GM21423 (cell line): ENCODE measurements around the gene DPP10.

Source experiments
- ATAC-seq: cut with Tn5 transposase; IDR thresholded peaks from one replicate; pipeline ENCODE4 v1.9.1; 2021; ENCODE audit warnings: mild to moderate bottlenecking, moderate library complexity; ENCODE audit not compliant: unreplicated experiment

DPP10 gene

DNA sequence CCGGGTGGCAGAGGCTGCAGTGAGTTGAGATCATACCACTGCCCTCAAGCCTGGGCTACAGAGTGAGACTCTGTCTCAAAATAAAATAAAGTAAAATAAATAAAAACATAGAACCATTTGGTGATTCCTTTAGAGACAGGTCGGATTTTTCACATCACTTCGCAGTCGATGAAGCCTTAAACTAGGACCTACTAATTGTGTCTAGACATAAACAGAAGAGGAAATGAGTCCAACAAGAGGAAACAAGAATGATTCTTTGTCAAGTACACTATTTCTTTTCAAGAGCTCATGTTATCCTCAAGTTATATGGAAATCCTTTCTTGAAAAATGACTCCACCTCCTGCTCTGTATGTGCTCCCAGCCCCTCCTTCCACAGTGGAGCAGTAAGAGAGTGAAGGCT lies 758.9 kb downstream of the DPP10 start:
- ATAC-seq = no peak

DNA sequence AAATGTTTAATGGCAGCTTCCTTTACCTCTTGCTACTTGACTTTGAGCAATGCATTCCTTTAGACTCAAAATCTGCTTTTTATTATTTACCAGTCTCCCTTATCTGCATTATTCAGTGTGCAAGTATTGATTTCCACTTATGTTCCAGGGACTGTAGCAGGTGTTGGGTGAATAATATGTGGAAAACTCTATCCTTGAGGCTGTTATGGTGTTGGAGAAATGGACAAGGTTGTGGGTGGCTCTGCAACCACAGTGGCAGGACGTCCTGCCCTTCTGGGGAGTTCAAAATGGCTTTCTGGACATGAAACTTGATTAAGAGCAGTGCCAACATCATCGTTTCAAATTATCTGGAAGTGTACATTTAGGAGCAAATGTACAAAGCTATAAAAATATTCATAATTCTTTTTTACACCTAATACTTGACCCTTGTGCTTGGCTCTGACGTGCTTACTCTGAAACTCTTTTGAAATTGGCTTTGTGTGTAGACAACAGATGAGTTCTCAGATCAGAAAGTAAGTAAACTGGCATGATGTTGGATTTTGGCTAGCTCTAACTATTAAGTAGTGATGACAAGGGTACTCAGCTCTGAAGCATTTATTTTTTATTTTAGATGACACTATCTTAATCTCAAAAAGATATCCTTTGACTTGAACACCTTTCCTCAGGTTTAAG lies 766.2 kb downstream of the DPP10 start:
- no peak for ATAC-seq

DNA sequence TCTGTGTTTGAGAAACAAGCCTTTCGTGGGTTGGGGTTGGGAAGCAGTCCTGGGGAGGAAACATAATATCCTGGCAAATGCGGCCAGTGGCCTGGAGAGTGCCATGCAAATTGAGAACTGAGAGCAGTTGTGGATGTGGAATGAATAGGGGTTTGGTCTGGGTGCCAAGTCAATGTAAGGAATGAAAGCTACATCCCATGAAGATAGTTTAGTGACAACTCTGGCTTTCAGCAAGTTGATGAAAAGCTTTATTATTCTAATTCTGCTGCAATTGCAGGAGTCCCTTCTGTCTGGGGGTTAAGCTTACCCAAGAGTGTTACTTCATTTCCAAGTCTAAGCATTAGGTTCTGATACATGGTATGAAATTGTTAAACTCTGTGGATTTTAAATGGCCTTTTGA lies 771.6 kb downstream of the DPP10 start:
- ATAC-seq = no peak

DNA sequence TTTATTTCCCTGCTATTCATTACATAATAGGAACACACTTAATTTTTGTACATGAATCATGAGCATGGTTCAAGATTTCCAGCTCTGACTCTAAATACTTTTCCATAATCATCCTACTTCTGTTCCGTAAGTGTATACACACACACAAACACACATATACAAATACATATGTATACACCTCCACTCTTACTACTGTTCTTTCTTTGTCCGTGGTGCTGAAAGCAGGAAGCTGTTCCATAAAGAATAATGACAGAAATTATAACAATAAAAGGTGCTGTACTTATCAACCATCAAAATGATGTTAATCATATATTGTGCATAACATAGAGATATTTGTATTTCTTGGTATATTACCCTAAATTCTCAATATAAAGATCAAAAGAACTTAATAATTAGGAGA lies 776.9 kb downstream of the DPP10 start:
- ATAC-seq = no peak

DNA sequence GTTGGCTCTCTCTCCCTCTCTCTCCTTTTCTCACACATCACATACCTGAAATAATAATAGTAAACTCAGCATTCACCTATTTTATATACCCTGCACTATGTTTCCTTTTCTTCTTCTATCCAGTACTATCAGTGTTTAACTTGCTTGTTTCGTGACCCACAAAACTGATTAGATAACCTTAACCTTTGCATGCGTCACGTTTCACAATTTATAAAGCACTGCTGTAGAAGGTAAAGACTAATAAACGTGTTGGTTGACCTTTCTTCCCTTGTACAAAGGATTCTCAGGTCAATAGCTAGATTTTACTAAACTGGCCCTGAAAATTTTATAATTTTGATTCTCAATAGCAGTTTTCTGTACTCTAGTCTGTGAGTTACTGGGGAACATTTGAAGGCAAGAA lies 791.7 kb downstream of the DPP10 start:
- no peak for ATAC-seq

DNA sequence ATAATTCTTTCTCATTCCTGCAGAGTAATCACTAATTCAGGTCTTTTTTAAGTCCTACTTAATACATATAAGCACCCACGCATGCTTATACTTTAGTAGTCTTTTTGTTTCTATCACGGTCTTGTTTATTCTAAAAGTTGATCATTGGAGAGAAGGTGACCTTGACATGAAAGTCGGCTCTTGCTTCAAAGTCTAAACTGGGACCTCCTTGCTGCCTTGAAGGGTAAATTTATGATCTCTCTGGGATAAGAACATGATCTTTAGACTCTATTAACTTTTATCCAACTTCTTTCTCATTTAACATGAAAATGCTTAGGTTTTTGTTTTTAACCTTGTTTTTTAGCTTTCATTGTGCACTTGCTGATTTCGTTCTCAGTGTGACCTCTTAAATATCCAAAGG lies 792.3 kb downstream of the DPP10 start:
- no peak for ATAC-seq

DNA sequence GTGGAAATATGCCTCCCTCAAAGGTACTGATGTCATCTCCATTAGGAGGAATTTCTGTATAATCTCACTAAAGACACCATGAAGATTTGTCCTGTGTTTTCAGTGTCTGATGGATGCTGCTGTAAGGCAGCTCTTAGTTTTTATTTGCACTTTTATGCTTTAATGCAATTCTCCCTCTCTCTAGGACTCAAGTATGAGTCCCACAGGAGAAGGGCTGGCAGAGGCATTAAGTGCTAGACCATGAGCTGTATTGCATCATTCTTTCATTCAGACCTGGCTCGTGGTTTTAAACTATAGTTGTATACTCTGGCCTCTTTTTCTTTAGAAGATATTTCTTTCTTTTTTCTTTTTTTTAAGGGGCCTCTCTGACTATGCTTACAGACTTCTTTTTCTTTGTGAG lies 805.6 kb downstream of the DPP10 start:
- no peak for ATAC-seq

DNA sequence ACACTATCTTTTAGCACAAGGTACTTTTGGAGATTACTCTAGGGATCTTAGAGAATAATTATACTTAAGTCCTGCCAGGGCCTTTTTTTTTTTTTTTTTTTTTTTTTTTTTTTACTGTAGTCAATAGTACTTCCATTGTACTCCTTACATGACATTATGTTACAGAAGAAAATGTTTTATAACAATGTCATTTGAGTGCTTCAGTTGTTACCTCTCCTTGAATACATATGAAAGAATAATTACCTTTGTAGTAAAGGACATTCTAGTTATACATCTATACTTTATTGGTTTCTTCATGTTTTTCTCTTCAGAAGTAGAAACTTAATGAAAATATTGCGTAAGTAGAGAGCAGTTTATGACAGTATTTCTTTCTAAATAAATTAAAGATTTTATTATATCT lies 834.9 kb downstream of the DPP10 start:
- no peak for ATAC-seq

DNA sequence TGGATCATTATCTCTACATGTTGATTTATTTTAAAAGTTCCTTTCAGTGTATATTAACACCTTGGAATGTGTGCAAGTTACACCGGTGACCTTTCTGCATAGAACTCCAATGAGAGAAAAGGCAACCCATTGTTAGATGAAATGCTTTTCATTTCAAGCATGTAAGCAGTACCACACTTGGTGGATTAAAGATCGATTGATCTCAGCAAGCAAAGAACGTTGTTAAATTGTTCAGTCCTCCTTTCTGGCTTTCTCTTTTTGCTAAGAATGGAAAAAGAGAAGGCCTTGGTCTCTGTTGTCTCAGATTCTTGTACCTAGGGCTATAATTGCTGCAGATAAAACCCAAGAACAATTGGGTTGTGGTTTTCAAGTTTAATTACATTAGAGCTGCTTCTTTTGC lies 843.0 kb downstream of the DPP10 start:
- no peak for ATAC-seq

DNA sequence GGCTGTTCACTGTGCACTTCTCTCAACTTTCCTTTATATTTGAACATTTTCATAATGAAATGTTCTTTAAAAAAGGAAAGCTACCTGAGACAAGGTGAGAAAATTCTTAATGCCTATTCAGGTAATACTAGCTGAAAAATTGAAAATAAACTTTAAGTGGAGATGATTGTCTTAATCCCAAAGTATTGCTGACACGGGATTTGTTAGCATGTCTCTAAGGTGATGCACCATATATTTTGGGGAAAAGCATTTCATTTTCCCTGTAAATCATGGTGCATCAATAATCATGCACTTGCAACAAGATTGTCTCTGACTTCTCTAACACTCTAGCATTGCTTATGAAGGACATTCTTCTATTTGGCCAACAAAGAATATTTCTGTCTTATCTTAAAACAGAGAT lies 848.0 kb downstream of the DPP10 start:
- no peak for ATAC-seq

DNA sequence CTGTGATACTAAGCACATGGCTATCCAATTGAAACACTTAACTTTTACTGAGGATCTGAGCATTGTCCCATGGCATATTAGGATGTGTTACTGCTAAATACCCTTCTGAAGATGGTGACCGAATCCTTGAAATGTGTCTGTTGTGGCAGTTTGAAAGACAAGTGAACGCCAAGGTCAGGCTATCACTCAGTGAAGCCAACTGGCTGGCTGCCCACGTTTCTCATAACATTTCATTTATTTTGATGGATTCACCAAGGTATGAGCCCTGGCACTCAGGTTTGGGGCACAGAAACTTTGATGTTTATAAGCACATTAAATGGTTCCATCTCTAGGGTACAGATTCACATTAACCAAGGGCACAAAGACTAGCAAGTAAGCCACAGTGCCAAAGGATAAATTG lies 850.3 kb downstream of the DPP10 start:
- ATAC-seq = no peak

DNA sequence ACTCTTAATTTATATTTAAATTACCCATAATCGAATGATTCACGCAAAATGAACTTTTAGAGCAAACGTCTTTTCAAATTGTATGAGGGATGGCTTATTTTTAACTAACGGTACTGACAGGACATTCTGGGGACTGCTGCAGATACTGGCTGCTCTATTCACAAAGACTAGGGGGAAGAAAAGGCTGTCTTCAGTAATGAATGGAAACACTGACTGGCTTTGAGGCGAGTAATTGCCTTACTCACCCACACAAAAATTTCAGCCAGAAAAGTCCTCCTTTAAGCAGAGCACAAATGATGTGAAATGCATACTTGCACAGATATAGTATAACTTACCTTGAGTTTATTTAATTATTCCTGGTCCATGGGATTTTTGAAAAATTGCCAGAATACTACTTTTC lies 852.6 kb downstream of the DPP10 start:
- ATAC-seq = no peak

DNA sequence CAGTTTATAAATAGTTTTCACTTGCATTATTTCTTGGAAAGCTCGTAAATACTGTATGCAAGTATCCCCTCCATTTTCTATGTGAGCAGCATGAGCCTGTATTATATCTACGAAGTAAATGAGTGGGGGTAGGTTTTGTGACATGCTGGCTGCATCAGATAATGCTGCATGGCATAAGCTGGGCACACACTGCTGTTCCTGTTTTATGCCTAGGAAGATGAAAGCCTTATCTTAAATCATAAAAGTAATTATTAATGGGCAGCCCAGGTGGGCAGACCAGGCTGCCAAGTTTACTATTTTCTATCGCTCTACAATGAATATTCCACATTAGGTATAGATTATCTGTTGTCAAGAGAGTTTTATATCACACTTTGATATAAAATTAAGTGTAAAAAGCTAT lies 854.6 kb downstream of the DPP10 start:
- no peak for ATAC-seq

DNA sequence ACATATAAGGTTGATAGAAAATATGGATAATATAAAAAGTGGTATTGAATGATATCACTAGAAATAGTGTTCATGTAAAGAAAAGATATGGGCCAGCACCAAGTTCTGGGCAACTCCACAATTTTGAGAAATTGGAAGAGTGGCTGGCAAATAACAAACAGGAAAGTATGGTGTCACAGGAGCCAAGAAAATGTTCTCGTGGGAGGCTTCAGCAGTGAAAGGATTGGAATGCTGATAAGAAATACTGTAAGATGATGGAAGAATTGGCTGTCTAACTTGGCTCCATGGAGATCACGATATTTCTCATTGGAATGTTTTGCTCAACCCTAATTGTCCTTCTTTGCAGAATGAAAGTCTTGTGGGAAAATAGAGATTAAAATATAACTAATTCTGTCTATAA lies 856.8 kb downstream of the DPP10 start:
- no peak for ATAC-seq

DNA sequence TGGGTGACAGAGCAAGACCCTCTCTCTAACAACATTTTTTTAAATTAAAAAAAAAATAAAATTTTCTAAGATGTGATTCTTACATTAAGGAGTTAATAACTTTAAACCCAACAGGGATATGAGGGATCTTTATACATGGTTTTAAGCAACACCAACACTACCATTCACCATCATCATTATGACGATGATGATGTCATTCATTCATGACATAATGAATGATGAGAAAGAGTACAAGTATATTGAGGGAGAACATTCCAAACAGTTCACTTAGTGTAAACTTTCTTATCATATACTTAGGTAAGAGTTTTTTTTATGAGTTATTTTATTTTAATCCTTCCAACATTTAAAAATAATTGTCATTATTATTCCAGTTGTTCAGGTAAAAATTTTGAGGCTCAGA lies 863.3 kb downstream of the DPP10 start:
- ATAC-seq = no peak

DNA sequence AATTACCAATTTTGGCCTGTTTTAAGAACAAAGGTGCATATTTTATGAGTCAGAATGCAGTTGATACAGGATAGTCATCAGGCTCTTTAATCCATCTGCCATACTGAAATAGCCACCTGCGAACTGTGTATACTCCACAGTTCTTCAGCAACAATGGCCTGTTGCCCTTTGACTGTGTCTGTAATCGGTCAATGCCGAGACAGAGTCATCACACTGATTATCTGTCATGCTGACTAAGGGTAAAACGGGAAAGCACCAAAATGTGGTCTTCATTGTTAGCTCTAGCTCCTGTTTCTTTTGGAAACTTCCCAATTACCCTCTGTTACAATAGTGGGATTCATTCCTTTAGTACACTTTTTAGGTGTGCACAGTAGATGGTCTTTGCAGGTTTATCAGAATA lies 871.7 kb downstream of the DPP10 start:
- no peak for ATAC-seq

DNA sequence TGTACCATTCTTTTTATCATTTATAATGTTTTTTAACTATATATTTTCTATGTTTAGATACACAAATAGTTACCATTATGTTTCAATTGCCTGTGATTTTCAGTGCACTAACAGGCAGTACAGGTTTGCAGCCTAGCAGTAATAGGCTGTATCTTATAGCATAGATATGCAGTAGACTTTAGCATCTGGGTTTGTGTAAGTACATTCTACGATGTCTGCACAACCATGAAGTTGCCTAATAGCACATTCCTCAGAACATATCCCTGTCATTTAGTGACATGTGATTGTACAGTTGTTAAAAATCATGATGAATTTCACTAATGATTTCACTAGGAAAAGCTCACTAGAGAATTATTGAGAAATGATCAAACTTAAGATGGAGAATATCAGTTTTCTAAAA lies 884.6 kb downstream of the DPP10 start:
- ATAC-seq = no peak

DNA sequence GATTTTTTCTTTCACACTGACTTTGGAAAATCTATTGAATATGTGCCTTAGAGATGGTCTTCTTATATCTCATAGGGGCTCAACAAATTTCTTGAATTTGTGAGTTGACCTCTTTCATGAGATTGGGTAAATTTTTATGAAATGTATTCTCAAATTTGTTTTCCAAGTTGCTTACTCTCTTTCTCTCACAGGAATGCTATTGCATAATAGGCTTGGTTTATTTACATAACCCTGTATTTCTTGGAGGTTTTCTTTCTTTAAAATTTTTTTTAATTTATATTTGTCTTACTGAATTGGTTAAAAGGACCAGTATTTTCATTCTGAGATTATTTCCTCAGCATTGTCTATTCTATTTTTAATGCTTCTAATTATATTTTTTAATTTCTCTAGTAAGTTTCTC lies 917.1 kb downstream of the DPP10 start:
- ATAC-seq = no peak

DNA sequence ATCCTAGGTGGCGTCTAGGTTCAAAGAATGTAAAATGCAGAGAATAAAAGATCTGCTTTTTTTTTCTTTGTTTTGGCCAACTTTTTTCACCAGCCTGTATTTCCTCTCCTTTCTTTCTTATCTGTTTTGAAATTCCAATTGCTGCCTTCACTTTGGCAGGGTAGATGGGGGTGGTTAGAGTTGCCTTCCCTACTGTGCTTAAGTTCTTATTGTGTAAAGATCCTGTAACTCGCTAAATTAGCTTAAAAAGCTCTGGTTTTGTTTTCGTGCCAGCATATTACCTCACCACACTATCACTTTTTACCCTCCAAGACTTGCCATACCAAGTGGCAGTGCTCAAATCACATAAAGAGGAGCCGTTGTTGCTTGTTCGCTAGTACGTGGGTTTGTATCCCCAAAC lies 921.7 kb downstream of the DPP10 start:
- ATAC-seq = no peak

DNA sequence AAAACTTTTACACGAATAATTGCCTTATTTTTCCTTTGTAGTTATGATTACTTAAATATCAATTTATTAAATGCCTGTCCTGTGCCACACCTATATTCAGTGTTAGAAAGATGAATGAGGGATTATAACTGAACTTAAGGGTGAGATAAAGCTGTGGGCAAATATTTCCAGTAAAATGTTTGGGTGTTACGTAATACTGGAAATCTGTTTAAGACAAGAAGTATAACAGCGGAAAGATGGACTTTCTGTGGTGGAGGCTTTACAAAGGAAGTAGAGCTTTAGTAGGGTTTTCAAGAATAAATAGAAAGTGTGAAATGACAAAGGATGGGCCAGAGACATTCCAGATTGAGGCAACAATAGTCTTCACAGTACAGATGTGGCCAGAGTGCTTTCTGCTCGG lies 927.0 kb downstream of the DPP10 start:
- no peak for ATAC-seq

DNA sequence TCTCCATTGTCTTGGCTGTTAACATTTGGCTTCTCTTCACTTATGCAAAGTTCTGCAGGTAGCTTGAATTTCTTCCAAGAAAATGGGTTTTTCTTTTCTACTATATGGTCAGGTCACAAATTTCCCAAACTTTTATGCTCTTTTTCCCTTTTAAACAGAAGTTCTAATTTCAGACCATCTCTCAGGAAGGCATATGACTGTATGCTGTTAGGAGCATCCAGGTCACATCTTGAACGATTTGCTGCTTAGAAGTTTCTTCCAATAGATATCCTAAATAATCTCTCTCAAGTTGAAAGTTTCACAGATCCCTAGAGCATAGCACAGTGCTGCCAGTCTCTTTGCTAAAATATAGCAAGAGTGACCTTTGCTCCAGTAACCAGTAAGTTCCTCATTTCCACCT lies 932.5 kb downstream of the DPP10 start:
- no peak for ATAC-seq

DNA sequence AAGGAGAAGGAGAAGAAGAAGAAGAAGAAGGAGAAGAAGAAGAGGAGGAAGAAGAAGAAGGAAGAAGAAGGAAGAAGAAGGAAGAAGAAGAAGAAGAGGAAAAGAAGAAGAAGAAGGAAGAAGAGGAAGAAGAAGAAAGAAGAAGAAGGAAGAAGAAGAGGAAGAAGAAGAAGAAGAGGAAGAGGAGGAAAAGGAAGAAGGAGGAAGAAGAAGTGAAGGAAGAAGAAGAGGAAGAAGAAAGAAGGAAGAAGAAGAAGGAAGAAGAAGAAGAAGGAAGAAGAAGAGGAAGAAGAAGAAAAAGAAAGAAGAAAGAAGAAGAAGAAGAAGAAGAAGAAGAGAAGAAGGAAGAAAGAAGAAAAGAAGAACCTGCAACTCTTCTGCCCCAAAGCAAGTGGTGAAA lies 942.0 kb downstream of the DPP10 start:
- ATAC-seq = no peak

DNA sequence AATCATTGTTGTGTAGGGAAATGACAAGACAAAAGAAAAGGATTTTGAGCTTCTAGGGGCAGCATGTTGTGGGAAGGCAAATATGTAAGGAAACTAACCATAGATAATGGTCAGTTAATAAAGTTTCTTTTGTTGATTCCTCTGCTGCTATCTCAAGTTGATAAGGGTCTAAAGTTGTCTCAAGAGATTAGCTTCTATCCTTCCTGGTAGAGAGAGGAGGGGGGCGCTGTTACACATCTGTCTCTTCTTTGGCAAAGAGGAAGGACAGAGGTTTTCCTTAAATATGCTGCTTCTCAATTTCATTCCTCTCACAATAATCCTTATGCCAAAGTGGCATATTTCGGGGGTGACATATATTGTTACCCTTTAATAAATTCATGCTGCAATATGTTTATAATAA lies 944.0 kb downstream of the DPP10 start:
- no peak for ATAC-seq

DNA sequence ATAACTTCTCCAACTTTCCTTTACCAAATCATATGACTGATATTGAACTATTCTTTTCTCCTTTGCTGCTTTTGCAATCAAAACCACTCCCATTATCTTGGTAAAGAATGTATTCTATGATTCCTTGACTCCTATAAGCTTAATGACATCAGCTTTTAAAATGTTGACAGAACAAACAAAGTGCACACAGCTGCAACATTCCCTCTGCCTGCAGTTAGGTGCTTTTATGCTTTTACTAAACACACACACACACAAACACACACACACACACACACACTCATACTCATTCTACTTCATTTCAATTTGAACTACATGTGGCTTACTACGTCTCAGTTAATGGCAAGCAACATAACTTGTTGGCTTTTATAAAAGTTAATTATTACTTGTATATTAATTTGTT lies 946.6 kb downstream of the DPP10 start:
- ATAC-seq = no peak
